ENCODE data around the gene GRAMD4.

GRAMD4 gene

DNA sequence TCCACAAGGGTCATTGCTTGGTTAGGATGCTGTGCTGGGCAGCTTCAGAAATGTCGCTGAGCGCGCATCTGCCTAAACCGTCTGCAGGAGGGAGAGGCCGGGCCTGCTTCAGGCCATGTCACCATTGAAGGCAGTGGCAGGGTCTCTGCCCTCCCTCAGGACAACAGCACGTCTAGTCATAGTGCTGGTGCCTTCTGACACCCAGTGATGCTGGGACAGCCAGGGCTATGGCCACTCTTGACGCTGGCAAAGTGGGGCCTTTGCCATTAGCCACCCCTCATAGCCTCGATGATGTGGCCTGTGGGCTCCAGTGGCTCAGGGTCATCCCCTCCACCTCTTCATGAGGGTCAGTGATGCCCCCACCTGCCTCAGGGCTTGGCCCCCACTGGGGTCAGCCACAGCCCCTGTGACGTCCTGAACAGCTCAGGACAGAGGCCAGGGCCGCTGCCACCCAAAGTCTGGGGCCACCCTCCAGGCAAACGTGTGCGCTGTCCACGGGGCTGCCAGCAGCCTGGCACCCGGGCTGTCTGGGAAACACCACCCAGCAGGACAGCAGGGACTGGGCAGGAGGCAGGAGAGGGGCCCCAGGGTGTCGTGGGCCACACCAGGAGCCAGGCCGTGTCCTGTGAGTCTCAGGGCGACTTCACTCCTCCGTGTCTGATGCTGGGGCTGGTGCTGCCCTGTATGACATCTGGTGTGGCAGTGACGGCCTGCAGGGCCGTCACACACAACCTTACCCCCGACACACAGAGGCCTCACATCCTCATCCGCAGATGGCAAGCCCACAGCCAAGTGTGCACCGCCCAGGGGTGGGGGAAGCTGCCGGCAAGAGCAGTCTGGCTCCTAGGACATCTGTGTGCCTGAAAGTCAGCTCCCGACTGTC, 75.4 kb downstream of the GRAMD4 start:
- no peak for DNase-seq

GRCh38 chr22:46696229-46696518, 76.0 kb downstream of the GRAMD4 start:
- no peak for DNase-seq

DNA sequence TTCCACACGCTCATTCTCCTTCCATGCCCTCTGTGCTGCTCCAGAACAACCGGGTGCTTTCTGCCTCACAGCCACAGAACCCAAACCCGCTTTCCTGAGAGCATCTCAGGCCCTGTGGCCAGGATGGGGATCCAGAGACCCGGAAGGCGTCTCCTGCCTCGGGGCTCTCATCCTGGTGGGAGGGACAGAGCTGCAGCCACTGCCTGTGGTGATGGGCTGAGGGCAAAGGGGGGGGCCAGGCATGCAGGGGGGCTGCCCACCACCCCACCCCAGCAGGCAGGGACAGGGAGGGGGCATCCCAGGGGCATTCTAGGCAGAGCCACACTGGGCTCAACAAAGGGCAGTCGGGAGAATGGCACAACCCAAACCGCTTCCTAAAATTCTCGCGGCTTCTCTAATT, 76.4 kb downstream of the GRAMD4 start:
- DNase-seq: no peak

DNA sequence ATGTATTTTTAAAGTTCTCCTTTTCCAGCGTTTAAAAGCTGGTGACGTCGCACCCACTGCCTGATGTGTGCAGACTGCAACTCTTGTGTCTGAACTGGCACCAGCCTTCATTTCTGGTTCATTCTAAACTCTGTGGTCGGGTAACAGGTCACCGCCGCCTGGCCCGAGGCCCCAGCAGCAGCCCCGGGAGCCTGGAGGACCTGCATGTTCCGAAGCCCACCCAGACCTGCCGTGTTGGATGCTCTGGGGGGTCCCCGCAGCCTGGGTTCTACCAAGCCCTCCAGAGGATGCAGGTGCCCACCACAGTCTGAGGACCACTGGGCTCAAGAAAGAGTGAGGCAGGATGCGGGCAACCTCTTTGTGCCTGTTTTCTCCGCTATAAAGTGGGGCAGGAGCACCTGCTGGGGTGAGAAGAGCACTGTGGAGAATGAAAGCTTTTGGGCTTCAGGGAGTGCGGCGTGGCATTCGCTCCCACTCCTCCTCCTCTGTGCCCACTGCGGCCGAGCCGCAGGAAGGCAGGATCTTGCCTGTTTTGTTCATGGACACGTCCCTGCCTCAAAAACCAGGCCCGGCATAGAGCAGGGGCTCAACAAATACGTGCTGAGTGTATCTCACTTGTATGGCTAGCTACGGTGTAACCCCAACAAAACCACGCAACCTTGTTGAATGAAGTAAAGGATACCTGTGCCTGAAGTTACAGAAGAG, 77.8 kb downstream of the GRAMD4 start:
- no peak for DNase-seq

DNA sequence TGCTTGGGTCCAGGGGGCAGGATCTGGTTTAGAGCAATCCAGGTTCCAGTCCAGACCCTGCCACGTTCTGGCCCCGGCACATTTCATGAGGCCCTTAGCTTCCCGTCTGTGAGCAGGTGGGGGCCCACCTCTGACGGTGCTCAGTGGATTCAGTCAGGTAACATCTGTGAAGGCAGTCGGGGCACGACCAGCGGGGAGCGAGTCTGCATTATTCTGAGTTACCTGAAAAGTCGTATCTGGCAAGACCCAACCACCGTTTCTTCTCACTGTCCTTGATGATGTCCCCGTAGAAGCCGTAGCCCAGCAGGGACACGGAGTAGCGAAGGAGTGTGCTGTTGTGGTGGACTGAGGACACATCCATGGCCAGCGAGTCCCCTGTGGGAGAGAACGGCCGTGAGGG, 78.9 kb downstream of the GRAMD4 start:
- DNase-seq: no peak

DNA sequence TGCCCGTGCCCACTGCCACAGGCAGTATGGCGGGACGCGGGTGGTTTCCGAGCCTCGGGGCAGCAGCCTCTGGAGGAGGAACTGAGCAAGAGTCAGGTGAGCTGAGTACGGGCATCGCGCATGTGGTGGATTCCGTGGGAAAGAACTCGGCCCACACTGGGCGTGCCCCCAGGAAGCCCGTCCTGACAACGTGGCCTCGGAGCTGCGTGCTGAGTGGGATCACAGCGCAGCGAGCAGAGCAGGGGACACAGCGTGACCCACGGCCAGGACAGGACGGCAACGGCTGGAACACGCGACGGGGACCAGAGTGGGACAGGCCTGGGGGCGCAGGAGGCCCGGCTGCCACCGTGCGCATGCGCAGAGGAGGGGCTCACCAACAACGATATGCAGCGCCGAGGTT, 81.1 kb downstream of the GRAMD4 start:
- no peak for DNase-seq

GRCh38 chr22:46703171-46703995, 83.2 kb downstream of the GRAMD4 start:
- no peak for DNase-seq

DNA sequence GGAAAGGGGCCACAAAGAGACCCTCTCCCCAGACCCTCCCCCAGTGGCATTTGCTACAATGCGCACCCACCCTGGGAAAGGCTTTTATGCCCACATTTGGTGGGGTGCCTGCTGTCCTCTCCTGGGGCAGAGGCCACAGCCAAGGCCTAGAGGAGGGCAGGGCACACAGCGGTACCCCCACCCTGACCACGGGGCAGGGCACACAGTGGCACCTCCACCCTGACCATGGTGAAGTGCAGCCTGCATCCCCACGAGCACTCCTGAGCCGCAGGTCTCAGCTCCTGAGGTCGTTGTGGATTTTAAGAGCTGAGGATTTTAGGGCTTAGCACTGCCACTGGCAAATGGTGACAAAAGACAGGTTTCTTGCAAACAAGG, 83.8 kb downstream of the GRAMD4 start:
- DNase-seq: no peak

DNA sequence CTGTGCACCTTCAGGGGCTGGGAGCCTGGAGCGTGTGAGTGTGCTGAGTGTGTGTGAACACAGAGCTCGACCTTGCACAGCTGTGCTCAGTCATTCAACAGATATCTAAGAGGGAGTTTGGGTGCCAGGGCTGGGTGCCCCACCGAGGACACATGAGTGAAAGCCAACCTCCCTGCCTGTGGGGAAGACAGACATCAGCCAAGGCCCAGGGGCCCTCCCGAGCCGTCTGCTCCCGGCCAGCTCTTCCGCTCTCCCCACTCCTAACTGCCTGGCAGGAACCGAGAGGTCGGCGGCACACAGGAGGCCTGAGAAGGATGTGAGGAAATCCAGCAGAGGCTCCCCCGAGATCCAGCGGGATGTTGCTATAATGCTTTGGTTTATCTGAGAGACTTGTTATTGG, 85.9 kb downstream of the GRAMD4 start:
- DNase-seq: no peak

DNA sequence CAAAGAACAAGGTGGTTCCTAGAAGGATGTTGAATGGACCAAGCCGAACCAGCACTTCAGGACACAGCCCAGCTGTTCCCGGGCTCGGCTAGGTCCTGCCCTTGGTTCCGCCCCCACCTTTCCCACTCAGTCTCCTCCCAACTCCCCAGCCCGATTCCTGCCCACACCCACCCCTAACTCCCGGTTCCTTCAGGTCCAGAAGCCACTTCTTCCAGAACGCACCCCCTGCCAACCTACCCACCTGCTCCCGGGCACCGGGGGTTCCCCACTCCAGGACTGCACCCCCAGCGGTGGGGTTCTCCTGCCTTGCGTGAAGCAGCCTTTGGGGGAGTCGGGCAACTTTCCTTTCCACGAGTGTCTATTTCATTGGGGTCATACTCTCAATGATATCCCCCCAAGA, 87.1 kb downstream of the GRAMD4 start:
- DNase-seq: no peak

- no peak for DNase-seq
These were observed 87.8 kb downstream of the GRAMD4 start for GRCh38 chr22:46707827-46708570.

- no peak for DNase-seq
These were observed 88.7 kb downstream of the GRAMD4 start for GRCh38 chr22:46708766-46709330.

DNA sequence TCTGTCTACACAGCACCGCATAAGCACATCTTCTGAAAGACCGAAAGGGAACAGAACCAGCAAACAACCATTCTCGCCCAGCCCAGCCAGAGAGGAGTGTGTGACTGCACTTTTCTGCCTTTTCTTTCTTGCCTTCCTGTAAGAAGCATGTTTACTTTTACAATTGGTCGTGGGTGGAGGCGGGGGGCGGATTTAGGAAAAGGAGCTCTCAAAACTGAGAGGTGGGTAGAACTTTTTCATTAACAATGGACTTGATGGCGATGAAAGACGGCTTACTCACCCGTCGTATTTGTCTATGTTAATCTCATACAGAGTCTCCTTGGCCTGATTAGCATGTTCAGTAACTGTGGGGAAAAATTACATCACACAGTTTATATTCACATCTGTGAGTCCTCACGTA, 90.6 kb downstream of the GRAMD4 start:
- DNase-seq: no peak

DNA sequence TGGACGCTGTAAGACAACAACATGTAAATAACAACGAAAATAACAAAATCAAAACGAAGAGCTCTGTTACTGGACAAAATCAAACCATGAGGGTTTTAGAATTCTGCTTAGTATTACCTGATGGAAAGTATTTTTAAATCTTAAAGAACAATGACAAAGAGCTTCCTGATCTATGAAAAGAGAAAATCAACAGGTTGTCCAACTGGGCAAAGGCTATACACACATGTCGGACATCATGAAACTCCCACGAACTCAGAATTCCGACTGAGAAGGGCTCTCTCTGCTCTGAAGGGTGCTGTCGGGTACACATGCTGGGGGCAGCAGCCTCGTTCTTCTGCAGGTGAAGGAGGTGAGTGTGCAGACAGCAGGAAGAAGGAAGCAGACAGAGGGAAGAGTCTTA, 92.1 kb downstream of the GRAMD4 start:
- no peak for DNase-seq

DNA sequence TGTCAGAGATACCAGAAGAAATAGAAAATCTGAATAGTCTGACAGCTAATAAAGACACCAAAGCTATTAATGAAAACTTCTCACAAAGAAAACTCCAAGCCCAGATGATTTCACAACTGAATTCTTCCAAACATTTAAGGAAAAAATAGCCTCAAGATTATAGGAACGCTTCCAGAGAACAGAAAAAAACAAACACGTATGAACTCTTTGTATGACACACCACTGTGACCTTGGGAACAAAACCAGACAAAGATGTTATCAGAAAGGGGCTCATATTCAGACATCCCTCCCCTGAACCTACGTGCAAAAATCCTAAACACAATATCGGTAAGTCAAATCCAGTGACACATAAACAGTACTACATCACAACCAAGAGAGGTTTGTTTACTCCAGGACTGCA, 94.4 kb downstream of the GRAMD4 start:
- DNase-seq: no peak

DNA sequence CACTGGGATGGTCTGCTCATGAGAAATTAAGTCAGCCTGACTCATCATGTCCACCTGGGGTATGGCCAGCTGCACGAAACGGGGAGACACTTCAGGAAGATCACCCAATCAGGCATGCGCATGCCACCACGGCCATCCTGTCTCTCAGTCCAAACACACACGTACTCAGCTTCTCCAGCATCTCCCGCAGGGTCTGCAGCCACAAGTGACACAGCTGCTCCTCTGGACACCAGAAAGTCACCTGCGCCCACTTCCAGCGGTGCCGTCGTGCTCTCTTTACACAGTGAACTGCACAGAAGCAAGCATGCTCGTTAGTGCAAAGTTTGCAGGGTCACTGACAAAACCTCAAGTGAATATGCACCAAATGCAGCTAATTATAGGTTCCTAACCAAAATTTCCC, 99.7 kb downstream of the GRAMD4 start:
- DNase-seq: no peak

DNA sequence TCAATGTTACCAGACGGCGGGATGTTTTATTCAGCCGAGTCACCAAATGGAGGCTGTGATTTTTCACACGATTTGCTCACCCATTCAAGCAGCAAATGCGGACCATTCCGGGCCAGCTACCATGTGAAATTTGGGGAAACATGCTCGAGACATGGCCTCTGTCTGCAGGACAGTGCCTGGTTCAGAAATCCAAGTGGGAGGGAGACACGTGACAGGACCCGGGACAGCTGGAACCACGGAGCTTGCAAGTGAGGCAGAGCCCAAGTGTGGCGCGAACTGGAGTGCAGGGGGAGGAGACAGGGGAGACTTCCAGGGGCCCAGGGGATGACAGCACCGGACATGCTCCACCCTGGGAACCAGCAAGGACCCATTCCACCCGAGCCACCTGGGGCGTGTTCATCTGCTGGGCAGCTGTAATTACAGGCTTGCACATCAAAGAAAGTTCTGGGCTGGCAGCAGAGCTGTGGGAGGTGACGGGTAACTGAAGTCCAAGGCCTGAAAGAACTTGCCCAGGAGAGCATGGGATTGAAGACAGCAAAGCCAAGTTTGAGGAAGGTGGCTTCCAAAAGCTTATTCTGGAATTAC, 101.4 kb downstream of the GRAMD4 start:
- DNase-seq: no peak

DNA sequence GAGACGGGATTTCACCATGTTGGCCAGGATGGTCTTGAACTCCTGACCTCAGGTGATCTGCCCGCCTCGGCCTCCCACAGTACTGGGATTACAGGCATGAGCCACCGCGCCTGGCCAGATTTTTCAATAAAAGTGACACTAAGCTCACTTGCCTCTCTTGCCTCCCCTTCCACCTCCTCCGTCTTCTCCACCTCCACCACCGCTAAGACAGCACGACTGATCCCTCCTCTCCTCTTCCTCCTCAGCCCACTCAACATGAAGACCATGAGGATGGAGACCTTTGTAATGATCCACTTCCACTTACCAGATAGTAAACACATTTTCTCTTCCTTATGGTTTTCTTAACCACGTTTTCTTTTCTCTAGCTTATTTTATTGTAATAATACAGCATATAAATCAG, 103.7 kb downstream of the GRAMD4 start:
- DNase-seq: no peak

DNA sequence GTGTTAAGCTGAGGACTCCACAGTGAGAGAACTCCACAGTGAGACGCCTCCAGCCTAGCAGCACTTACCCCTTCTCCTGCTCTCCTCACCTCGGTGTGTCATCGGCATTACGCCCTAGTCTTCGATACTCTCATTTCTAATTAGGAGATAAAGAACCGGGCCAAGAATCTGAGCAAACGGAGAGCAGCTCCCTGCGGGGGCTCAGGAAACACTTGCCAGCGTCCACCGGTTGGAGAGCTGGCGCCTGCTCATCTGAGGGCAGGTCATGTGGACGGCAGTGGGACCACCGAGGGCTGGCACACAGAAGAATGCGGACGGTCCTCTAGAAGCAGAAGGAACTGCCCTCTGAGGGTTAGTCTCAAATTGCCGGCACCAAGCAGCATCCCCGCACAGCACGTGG, 104.9 kb downstream of the GRAMD4 start:
- no peak for DNase-seq

GRCh38 chr22:46726066-46726985, 106.1 kb downstream of the GRAMD4 start:
- no peak for DNase-seq

- no peak for DNase-seq
These were observed 106.8 kb downstream of the GRAMD4 start for GRCh38 chr22:46726986-46727317.
